ENCODE measurements around the gene USH2A.

USH2A gene

GRCh38 chr1:216422821-216423520, at the start of gene USH2A:
USH2A (minus strand) TSS chr1:216423448; CDS start chr1:216422336, 1,112 bp downstream.
- DNase-seq = no peak

GRCh38 chr1:216466162-216466801, 43.0 kb upstream of the USH2A start:
- no peak for DNase-seq

GRCh38 chr1:216464489-216464888, 41.2 kb upstream of the USH2A start:
- no peak for DNase-seq

- no peak for DNase-seq
Observed at GRCh38 chr1:216462066-216462775, 39.0 kb upstream of the USH2A start.

- no peak for DNase-seq
Observed at GRCh38 chr1:216461466-216461865, 38.2 kb upstream of the USH2A start.

GRCh38 chr1:216459651-216460207, 36.5 kb upstream of the USH2A start:
- DNase-seq = no peak

GRCh38 chr1:216458812-216459211, 35.6 kb upstream of the USH2A start:
- no peak for DNase-seq

- DNase-seq = no peak
Observed at GRCh38 chr1:216457356-216457755, 34.1 kb upstream of the USH2A start.

- DNase-seq = no peak
Observed at GRCh38 chr1:216456682-216457081, 33.4 kb upstream of the USH2A start.

GRCh38 chr1:216453777-216454176, 30.5 kb upstream of the USH2A start:
- no peak for DNase-seq

GRCh38 chr1:216450227-216450626, 27.0 kb upstream of the USH2A start:
- DNase-seq = no peak

- DNase-seq = no peak
Observed at GRCh38 chr1:216448011-216448510, 24.8 kb upstream of the USH2A start.

- no peak for DNase-seq
Observed at GRCh38 chr1:216437603-216438002, 14.4 kb upstream of the USH2A start.

- DNase-seq = no peak
Observed at GRCh38 chr1:216434232-216434631, 11.0 kb upstream of the USH2A start.

GRCh38 chr1:216433175-216433574, 9.9 kb upstream of the USH2A start:
- no peak for DNase-seq

- no peak for DNase-seq
Observed at GRCh38 chr1:216430744-216431143, 7.5 kb upstream of the USH2A start.

GRCh38 chr1:216425577-216425976, 2.3 kb upstream of the USH2A start:
- DNase-seq = no peak

GRCh38 chr1:216420746-216421145, 2.5 kb downstream of the USH2A start:
- DNase-seq = no peak

GRCh38 chr1:216420263-216420662, 3.0 kb downstream of the USH2A start:
- no peak for DNase-seq

GRCh38 chr1:216416488-216416887, 6.8 kb downstream of the USH2A start:
- no peak for DNase-seq

- DNase-seq = no peak
Observed at GRCh38 chr1:216410026-216410425, 13.2 kb downstream of the USH2A start.

GRCh38 chr1:216390956-216391355, 32.3 kb downstream of the USH2A start:
- DNase-seq = no peak

- DNase-seq = no peak
Observed at GRCh38 chr1:216389774-216390173, 33.5 kb downstream of the USH2A start.

GRCh38 chr1:216388558-216388957, 34.7 kb downstream of the USH2A start:
- DNase-seq = no peak
